Peyer's patch (tissue), 4 donors: ENCODE data around the gene RANBP10. TPM values are rescaled to one million over a fixed set of nuclear protein-coding genes. Genes with fewer than 3 reads are reported as not detected.

Source experiments
- DNase-seq, 3 donors: peaks; one replicate each; pipeline ENCODE4 v3.0.0-alpha.2; 2017 to 2019
- H3K27ac ChIP-seq, 4 donors: fragments of 200-600 bp; sonication (generic); one replicate each; pipeline ENCODE4 v1.5.1; 2016 to 2019
- H3K27me3 ChIP-seq, 2 donors: fragments of 200-600 bp; sonication (generic); one replicate each; pipeline ENCODE4 v1.5.1; 2019
- H3K36me3 ChIP-seq, 3 donors: fragments of 200-600 bp; sonication (generic); one replicate each; pipeline ENCODE4 v1.5.1; 2016 to 2019
- H3K4me1 ChIP-seq, 4 donors: fragments of 200-600 bp; sonication (generic); one replicate each; pipeline ENCODE4 v1.5.1; 2016 to 2019
- H3K4me3 ChIP-seq, 4 donors: fragments of 200-600 bp; sonication (generic); 1 replicate in 3 of 4; 2 replicates in 1 of 4; pipeline ENCODE4 v1.5.1; 2016 to 2019; ENCODE audit warnings: mild to moderate bottlenecking in 1 of 4
- H3K9me3 ChIP-seq, 4 donors: fragments of 200-600 bp; sonication (generic); one replicate each; pipeline ENCODE4 v1.5.1; 2016 to 2019; ENCODE audit warnings: mild to moderate bottlenecking in 1 of 4
- CTCF ChIP-seq, 6 experiments: fragments of 450-650 bp in 4 of 6; fragments of 200-600 bp in 2 of 6; sonication (generic) in 1 of 6; IDR thresholded peaks; one replicate each; pipeline ENCODE4 v1.5.1; 2017 to 2019; ENCODE audit warnings: antibody characterized with exemption in 6 of 6, mild to moderate bottlenecking in 3 of 6, moderate library complexity in 1 of 6
- POLR2A ChIP-seq, 2 donors: fragments of 450-650 bp; IDR thresholded peaks; one replicate each; pipeline ENCODE4 v1.5.1; 2017; ENCODE audit warnings: antibody characterized with exemption in 2 of 2, mild to moderate bottlenecking in 2 of 2, moderate library complexity in 2 of 2
- total RNA-seq, 4 donors: library from RNA; depleted of rRNA; stranded (reverse); fragments of >200 nt; gene quantifications; one replicate each; pipeline ENCODE4 v1.1.0, GENCODE V29; 2016

Gene RANBP10
- total RNA-seq, 4 donors from 2014 or later: 15.2 to 29.9 (median 24.0) TPM

- no peak for DNase-seq
- Histone ChIP-seq H3K4me1 (peaks cover 0 to 4% (median 0%) of the 10 kb centered on the region in 4 donors), H3K36me3 (no peaks in the 10 kb centered on the region), H3K9me3 (no peaks in the 10 kb centered on the region), H3K4me3 (no peak overlapping the region), H3K27me3 (no peaks in the 10 kb centered on the region), H3K27ac (no peak overlapping the region)
- TF ChIP-seq POLR2A (IDR thresholded peaks at IDR 0.05) (no peak), CTCF (IDR thresholded peaks at IDR 0.05) (no peak)
Measured at GRCh38 chr16:67779256-67780014, 26.9 kb downstream of the RANBP10 start.

DNA sequence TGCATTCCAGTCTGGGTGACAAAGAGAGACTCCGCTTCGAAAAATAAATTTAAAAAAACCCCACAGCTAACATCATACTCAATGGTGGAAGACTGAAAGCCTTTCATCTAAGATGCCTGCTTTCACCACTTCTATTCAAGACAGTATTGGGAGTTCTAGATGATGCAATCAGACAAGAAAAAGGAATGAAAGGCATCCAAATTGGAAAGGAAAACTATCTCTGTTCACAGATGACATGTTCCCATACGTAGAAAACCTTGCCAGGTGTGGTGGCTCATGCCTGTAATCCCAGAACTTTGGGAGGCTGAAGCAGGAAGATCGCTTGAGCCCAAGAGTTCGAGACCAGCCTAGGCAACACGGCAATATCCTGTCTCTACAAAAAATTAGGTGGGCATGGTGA lies 31.1 kb downstream of the RANBP10 start:
- Histone ChIP-seq H3K27me3 (no peaks in the 10 kb centered on the region), H3K9me3 (no peaks in the 10 kb centered on the region), H3K36me3 (peaks cover 0 to 6% (median 0%) of the 10 kb centered on the region in 3 donors), H3K4me3 (no peak overlapping the region), H3K27ac (no peak overlapping the region), H3K4me1 (peaks cover 0 to 7% (median 0%) of the 10 kb centered on the region in 4 donors)
- no peak for DNase-seq
- no peak for TF ChIP-seq CTCF (IDR thresholded peaks at IDR 0.05)
- no peak for TF ChIP-seq POLR2A (IDR thresholded peaks at IDR 0.05)

DNA sequence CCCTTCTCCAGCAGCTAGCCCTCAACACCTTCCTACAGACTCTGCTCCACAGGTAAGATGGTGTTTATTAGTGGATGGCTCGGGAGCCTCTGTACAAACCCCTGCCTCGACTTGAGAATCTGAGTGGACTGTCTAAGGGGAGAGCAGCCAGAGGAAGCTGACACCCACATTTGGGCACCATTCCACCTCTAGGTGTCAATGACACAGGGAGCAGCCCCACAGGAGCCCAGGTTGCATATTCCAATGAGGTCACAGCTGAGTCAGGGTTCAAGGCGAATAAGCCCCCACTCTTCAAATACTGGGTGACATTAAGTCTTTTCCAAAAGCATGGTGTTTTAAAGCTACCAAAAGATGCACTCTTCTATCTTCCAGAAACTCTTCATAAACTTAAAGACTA lies 31.9 kb downstream of the RANBP10 start:
- no peak overlapping the region for H3K4me3 ChIP-seq
- peaks cover 0 to 7% (median 0%) of the 10 kb centered on the region in 4 donors for H3K4me1 ChIP-seq
- no peak overlapping the region for H3K27ac ChIP-seq
- peaks cover 0 to 9% (median 0%) of the 10 kb centered on the region in 3 donors for H3K36me3 ChIP-seq
- no peaks in the 10 kb centered on the region for H3K9me3 ChIP-seq
- DNase-seq: no peak
- no peaks in the 10 kb centered on the region for H3K27me3 ChIP-seq
- TF ChIP-seq POLR2A (IDR thresholded peaks at IDR 0.05): no peak
- no peak for TF ChIP-seq CTCF (IDR thresholded peaks at IDR 0.05)

DNA sequence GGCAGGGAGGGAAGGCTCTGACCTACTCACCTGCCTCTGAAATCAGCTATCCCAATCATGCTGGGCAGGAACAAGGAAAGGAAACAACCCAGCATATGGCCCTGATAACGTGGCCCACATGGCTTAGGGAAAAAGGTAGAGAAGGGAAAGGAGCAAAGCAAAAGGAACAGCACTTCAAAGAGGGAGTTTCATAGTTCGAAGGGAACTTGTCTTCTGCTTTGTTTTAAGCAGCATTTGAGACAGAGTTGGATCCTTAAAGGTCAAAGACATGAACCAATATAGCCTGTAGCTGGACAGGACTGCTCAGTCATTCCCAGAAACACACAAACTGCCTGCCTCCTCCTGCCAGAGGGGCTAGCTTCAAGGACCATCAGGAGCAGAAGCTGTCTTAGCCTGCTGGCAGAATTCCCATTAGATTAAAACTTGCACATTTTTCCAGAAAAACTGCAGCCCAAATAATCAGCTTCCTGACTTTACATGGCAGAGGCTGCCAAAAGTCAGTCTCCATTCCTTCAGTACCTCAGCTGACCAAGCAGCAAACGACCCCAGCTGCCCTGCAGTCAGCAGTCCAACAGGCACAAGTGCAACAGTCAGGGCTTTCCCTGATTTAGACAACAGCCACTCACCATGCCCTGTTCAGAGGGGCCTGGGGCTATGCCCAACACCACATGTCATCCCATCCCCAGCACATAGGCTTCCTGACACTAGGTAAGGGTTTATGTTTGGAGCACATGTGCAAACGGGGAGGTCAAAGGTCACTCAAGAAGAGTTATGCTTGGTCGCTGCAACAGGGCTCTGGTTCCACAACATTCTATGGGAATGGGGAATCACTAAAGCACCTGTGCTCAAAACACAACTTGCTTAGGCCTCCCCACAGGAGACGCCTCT lies 32.5 kb downstream of the RANBP10 start:
- no peak for DNase-seq
- Histone ChIP-seq H3K27me3 (no peaks in the 10 kb centered on the region), H3K27ac (no peak overlapping the region), H3K36me3 (peaks cover 0 to 9% (median 0%) of the 10 kb centered on the region in 3 donors), H3K4me1 (peaks cover 0 to 7% (median 0%) of the 10 kb centered on the region in 4 donors), H3K9me3 (no peaks in the 10 kb centered on the region), H3K4me3 (no peak overlapping the region)
- TF ChIP-seq CTCF (IDR thresholded peaks at IDR 0.05): no peak
- no peak for TF ChIP-seq POLR2A (IDR thresholded peaks at IDR 0.05)

DNA sequence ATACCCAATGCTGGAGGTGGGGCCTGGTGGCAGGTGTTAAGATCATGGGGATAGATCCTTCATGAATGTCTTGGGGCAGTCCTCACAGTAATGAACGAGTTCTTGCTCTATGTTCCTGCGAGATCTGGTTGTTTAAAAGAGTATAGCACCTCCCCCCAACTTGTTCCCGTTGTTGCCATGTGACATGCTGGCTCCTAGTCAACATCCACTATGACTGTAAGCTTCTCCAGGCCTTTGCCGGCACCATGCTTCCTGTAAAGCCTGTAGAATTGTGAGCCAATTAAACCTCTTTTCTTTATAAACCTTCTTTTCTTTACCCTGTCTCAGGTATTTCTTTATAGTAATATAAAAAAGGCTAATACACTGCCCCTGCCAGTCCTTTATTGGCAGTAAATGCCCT lies 33.3 kb downstream of the RANBP10 start:
- no peak overlapping the region for H3K4me3 ChIP-seq
- H3K27me3 ChIP-seq: no peaks in the 10 kb centered on the region
- H3K9me3 ChIP-seq: no peaks in the 10 kb centered on the region
- peaks cover 0 to 9% (median 0%) of the 10 kb centered on the region in 3 donors for H3K36me3 ChIP-seq
- DNase-seq: no peak
- TF ChIP-seq CTCF (IDR thresholded peaks at IDR 0.05) (no peak), POLR2A (IDR thresholded peaks at IDR 0.05) (no peak)
- peaks cover 0 to 7% (median 0%) of the 10 kb centered on the region in 4 donors for H3K4me1 ChIP-seq
- no peak overlapping the region for H3K27ac ChIP-seq
